HG02759 (cell line): Measurements from ENCODE around the gene PRR35.

ENCODE experiments used
- ATAC-seq: cut with Tn5 transposase; IDR thresholded peaks from one replicate; pipeline ENCODE4 v1.9.1; 2021; ENCODE audit warnings: mild to moderate bottlenecking, moderate library complexity; ENCODE audit not compliant: unreplicated experiment

Gene PRR35

DNA sequence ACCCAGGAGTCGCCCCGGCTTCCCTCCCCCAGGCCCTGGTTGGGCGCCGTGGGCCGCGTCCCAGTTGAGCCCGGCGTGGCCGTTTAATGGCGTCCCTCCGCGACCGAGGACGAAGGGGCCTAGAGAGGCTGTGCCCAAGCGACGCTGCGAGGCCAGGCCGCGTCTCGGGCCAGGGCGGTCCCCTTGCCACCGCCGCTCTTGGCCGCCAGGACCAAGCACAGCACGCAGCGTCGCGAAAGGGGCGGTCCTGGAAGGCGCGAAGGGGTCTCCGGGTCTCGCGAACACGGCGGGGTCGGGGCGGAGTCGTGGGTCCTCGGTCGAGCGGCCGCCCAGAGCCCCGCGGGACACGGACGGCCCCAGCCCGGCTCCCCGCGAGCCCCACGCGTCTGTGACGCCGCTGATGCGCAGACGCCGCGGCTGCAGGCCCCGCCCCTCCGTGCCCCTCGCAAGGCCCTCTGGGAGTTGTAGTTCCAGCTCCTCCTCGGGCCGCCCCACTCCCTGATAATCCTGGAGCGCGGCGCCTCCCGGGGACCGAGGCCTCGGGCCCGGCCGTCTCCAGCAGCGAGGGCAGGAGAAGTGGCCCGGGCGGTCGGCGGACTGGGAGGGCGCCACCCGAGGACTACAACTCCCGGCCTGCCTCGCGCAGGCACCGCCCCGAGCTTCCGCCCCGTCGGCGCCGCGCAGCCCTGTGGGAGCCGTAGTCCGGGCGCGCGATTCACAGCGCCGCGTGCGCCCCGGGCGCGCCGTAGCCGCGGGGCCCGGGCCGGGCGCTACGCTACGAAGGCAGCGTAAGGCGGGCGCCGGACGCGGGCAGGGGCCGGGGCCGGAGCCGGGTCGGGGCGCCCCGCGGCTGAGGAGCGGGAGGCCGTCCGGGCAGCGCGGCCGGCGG, 32.9 kb upstream of the PRR35 start, which contains the start of gene CAPN15:
Gene CAPN15 (plus strand): TSS at position 698 of the 889 bp plus-strand sequence. CDS start 19,127 bp downstream, outside the sequence.
- ATAC-seq, result peak; percentile 74

DNA sequence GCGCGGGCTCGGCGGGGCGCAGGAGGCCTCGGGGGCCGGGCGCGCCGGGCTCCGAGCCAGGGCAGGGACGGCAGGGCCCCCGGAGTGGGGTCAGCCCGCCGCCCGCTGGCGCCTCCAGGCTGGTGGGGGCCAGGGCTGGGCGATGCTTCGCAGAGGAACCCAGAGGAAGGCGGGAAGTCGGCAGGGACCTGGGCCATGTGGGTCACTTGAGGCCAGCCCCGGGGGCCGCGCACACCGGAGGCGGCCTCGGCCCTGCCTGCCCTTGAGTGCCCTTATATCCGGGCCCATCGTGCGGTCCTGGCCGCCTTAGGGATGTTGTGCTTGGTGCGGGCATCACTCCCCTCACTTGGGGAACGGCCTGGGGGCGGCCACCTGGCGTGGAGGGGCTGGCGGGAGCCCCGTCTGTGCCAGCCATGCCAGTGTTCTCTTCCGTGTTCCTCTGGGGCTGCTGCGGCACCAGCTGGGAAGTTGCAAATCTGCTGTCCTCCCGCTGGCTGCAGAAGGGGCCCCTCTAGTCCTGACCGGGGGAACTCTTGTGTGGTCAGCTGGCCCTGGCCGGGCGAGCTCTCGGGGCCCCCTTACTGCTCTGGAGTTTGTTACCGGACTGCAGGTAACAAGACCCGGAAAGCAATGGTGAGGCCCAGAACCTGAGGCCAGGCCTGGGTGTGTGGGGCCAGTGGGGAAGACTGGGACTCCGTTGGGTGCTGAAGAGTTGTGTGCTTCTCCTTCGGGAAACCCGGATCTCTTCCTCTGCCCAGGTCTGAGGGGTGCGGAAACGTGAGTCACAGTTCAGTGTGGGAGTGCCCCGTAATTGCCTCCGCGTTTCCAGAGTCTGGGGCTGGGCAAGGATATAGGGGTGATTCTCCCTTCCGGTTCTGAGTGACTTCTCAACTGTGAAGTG, 31.8 kb upstream of the PRR35 start:
- peak; percentile 10 for ATAC-seq

DNA sequence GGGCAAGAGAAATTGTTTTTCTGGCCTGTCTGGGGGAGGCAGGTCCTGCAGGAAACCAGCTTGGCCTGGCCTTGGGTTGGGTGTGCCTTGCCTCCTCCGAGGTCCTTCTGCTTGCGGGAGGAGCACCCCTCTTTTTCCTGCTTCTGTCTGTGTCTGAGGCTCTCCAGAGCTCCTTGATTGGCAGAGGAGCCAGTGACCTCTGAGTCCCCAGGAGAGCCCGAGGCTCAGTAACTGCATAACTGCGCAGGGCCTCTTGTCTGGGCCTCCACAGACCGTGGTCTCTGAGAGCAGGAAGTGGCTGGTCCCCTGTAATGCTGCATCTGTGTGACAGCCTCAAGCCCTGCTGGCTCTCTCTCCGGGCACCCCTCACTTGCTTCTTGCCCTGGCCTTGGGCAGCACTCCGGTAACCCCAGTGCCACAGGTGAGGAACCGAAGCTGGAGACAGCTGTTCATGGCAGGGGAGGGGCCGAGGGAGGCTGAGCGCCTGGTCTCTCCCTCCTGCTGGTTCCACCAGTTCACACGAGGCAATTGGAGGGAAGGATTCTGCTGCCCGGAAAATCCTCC, 31.1 kb upstream of the PRR35 start:
- ATAC-seq, result no peak

DNA sequence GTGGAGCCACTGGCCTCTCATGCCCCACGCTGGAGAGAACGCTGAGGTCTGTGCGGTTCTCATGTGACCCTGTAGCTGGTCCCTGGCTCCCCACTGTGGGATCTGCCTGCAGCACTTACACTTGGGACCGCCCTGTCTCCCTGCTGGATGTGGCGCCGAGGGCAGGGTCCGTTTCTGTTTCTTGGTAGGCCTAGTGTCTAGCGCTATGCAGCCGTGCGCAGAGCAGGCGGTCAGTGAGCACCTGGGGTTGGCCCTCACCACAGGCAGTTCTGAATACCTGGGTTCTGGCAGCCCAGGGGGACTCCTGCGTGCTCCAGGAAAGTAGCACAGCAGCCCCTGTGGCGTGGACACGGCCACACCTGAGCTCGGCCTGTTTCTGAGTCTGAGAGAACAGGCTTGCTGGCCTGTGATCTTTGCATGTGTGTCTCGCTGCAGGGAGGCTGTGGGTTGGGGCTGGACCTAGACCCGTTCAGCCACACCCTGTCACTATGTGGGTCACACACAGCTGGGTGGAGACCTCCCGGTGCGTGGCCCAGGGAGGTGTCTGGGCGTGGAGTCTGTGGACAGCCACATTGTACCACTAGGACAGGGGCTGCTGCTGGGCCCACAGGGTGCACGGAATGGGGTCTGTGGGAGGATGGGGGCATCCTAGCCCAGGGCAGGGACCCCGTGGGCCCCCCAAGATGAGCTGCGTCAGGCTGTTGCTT, 29.9 kb upstream of the PRR35 start:
- no peak for ATAC-seq

DNA sequence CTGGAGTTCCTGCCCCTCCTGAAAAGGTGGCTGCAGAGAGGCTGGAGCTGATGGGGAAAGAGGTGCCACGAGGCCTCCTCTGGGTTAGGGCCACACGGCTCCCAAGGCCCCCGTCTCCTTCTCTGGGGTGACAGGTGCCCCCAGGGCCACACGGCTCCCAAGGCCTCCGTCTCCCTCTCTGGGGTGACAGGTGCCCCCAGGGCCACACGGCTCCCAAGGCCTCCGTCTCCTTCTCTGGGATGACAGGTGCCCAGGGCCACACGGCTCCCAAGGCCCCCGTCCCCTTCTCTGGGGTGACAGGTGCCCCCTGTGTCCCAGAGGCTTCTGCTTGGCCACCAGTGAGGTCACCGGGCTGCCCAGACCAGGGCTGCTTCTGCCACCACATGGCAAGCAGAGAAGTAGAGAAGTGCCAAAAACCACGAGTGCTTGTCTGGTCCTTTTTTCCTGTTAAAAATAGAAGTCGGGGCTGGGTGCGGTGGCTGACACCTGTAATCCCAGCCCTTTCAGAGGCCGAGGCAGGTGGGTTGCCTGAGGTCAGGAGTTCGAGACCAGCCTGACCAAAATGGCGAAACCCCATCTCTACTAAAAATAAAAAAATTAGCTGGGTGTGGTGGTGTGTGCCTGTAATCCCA, 28.6 kb upstream of the PRR35 start:
- no peak for ATAC-seq

- no peak for ATAC-seq
Measured at GRCh38 chr16:533391-534123, 26.6 kb upstream of the PRR35 start.

- no peak for ATAC-seq
Measured at GRCh38 chr16:534135-534534, 26.1 kb upstream of the PRR35 start.

- ATAC-seq, result no peak
Measured at GRCh38 chr16:534856-535445, 25.2 kb upstream of the PRR35 start.

DNA sequence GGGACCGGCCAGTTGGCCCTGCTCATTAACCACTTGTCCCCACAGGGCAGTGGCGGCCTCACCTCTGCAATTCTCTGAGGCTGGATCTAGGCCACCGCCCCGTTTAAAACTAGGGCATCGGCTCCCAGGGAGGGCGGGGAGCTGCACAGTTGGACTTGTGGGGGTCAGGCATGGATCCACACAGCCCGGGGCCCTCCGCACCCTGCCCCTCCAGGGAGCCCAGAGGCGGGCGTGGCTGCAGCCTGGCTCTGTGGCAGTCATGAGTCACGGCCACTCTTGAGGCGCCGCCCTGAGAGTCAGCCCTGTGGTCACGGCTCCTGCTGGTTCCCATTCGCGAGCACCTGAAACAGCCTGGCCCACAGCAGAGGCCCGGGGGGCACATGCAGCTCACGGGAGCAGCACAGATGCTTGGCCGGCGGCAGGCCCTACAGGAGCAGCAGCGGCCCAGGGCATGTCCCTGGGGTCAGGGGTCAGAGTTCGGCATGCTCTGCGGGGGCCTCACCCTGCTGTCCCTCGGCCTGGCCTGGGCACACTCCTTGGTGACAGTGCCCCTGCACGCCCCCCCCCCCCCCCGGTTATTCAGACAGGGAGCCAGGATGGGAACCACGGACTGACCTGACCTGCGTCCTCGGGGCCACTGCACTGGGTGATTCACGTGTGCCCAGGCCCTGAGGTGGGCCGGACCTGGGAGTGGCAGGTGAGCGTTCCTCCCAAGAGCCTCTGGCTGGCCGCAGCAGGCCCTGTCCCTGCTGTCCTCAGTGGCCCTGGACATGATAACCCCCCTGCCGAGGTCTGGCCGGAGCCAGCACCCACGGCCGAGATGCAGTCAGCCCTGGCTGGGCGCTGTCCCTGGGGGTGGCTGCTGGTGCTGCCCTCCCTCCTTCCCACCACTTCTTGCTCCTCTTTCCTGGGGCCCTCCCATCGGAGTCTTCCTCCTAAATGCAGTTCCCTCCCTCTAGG, 24.5 kb upstream of the PRR35 start:
- ATAC-seq, result no peak

DNA sequence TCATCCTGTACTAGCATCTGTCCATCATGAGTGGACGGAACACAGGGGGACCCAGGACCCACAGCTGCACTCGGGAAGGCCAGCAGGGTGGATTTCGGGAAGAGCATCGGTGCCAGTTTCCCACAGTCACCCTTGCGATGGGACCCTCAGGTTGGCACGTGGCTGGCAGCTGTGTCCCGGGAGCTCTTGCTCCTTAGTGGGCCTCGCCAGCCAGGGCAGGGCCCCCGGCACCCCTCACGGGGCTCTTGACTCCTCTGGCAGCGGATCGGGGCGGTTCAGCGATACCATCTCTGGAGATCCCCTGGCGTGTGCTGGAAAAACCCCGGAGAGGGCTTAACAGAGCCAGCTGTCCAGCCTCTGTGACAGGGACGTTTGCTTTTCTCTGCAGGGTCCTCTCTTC, 23.4 kb upstream of the PRR35 start:
- no peak for ATAC-seq

DNA sequence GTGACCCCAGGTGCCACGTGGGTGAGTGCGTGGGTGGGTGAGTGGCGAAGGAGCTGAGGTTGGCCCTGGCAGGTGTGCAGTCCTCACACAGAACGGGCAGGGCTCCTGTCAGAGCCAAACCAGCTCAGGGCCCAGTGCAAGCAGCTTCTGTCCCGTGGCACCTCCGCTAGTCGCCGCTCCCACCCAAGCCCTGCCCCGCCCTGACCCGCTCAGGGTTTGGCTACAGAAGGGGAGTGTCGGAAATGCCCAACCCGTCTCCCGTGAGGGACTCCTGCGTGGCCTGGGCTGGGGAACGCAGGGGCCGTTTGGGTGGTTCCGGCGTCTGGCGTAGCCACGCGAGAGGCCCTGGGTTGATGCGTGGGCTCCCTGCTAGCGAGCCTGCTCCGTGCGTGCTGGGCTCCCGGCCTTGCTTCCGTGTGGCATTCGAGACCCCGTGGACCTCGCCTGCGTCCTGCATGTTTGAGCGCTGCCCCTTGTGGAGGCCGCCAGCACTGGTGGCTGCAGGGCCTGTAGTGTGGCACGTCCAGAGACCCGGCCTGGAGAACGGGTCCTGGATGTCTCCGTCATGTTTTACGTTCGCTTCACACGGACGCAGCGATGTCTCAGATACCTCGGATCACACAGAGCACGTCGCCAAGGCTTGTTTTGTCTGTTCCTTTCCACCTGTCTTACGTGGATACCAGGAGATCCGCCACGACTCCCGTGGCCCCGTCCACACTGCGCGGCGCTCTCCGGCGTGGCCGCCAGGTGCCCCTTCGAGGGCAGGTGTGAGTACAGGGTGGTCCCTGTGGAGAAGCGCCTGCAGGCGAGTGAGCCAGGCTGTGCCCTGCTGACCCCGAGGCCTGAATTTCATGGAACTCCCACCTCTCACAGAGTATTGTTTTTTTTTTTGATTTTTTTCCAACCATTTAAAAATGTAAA, 22.5 kb upstream of the PRR35 start:
- ATAC-seq, result no peak

GRCh38 chr16:539901-540530, 20.2 kb upstream of the PRR35 start:
- ATAC-seq, result no peak

DNA sequence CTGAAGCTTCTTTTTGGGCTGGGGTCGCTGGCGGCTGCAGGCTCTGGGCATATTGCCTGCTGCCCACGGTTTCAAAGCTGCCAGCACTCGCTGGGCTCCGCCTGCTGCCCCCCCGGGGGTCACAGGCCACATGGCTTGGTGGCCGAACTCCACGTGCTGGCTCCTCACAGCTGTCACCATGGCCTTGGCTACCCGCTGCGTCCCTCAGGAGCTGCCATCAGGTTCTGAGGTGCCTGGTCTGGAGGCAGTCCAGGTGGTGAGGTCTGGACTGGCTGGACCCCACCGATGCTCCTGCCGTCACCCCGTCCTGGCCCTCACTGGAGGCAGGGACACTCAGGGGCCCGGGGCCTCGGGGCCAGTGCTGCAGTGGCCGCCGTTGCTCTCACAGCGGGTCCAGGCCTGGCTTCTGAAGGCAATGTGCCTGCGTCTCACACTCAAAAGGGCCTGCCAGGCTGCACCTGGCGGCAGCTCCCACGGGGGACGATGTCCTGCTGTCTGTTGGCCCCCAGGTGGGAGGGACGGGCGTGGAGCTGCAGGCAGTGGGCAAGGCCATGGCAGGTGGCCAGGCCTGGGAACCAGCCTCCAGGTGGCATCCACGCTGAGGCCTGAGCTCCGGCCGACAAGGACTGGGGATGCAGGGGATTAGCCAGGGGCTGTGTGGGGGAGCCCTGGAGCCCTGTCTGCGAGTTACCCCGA, 19.4 kb upstream of the PRR35 start:
- ATAC-seq, result no peak

DNA sequence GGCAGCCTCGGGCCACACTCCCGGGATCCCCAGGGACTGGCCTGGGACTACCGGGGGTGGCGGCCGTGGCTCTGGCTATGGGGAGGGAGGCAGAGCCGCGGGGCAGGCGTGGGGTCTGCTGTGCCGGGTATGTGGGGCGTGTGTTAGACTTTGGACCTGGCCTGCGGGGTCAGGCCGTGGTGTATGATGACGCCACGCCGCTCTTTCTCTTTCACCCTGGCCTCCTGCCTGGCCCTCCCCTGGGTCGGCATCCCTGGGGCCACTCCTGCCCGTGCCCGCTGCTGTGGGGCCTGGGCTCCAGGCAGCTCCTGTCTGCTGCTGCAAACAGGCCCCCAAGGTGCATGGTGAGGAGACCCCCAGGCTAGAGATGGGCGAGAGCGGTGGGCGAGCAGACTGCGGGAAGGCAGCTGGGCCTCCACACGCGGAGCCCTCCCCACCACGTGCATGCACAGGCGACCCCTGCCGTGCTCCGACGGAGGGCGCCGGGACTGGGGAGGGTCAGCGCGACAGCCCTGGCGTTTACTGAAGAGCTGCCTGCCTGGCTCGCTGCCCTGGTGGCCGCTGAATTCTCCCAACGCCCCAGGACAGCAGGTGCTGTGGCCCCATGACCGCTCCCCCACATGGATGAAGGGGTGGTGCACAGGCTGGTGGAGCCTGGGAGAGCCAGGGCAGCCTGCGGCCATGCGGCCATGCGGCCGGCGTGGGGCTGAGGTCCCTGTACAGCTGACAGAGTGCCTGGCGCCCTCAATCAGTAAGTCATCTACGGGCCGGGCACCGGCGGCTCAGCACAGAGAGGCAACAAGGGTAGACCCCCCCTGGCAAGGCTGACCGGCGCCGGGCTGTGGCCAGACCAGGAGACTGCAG, 16.7 kb upstream of the PRR35 start:
- ATAC-seq, result no peak

DNA sequence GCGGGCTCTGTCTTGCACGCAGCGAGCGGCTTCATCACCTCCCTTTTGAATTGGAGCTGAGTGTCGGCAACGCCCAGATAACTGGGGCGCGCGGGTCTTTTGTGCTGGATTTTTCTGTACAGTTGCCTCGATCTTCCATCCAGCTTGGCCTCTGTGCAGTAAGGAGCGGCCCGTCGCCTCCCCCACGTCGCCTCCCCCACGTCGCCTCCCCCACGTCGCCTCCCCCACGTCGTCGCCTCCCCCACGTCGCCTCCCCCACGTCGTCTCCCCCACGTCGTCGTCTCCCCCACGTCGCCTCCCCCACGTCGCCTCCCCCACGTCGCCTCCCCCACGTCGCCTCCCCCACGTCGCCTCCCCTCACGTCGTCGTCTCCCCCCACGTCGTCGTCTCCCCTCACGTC, 15.7 kb upstream of the PRR35 start:
- no peak for ATAC-seq
